ENCODE results near the gene PARD6B. TPM values are rescaled to one million over a fixed set of nuclear protein-coding genes. Genes with fewer than 3 reads are reported as not detected.
"Not testable (repeated sequence)": the region's sequence is repeated elsewhere in the genome, so short reads cannot be mapped to it uniquely, and the experiment has no call there.

PARD6B gene
- total RNA-seq, 1 experiment from 2014 or later = 4.7 TPM

GRCh38 chr20:50774515-50774914 is 43.1 kb downstream of the PARD6B start:
- DNase-seq (ENCODE audit: low spot score) = no peak

GRCh38 chr20:50776122-50776817 is 44.9 kb downstream of the PARD6B start:
- no peak for DNase-seq (ENCODE audit: low spot score)

- DNase-seq (ENCODE audit: low spot score) = no peak
Measured at GRCh38 chr20:50777373-50777772, 46.0 kb downstream of the PARD6B start.

GRCh38 chr20:50778994-50779393 is 47.6 kb downstream of the PARD6B start:
- not testable (repeated sequence) for DNase-seq (ENCODE audit: low spot score)

GRCh38 chr20:50783390-50783789 is 52.0 kb downstream of the PARD6B start:
- DNase-seq (ENCODE audit: low spot score) = no peak

- no peak for DNase-seq (ENCODE audit: low spot score)
Measured at GRCh38 chr20:50783903-50784302, 52.5 kb downstream of the PARD6B start.

- DNase-seq (ENCODE audit: low spot score) = no peak
Measured at GRCh38 chr20:50784464-50784863, 53.1 kb downstream of the PARD6B start.

GRCh38 chr20:50786703-50787102 is 55.3 kb downstream of the PARD6B start:
- no peak for DNase-seq (ENCODE audit: low spot score)

- no peak for DNase-seq (ENCODE audit: low spot score)
Measured at GRCh38 chr20:50787181-50787580, 55.8 kb downstream of the PARD6B start.

GRCh38 chr20:50788045-50788991 is 56.9 kb downstream of the PARD6B start:
- DNase-seq (ENCODE audit: low spot score) = peak; percentile 69

- peak; percentile 23 for DNase-seq (ENCODE audit: low spot score)
Measured at GRCh38 chr20:50789968-50790650, 58.7 kb downstream of the PARD6B start.

GRCh38 chr20:50790651-50791277 is 59.4 kb downstream of the PARD6B start:
- peak; percentile 85 for DNase-seq (ENCODE audit: low spot score)

- DNase-seq (ENCODE audit: low spot score) = no peak
Measured at GRCh38 chr20:50792708-50793574, 61.6 kb downstream of the PARD6B start.

GRCh38 chr20:50793575-50794016 is 62.2 kb downstream of the PARD6B start:
- not testable (repeated sequence) for DNase-seq (ENCODE audit: low spot score)

GRCh38 chr20:50794181-50794845 is 62.9 kb downstream of the PARD6B start:
- DNase-seq (ENCODE audit: low spot score) = no peak

- DNase-seq (ENCODE audit: low spot score) = peak; percentile 57
Measured at GRCh38 chr20:50794846-50795634, 63.7 kb downstream of the PARD6B start, which contains the start of gene BCAS4. Gene BCAS4 (plus strand): TSS chr20:50795061. CDS start chr20:50795084, 23 bp downstream.

- DNase-seq (ENCODE audit: low spot score) = no peak
Measured at GRCh38 chr20:50797142-50797541, 65.8 kb downstream of the PARD6B start.

- no peak for DNase-seq (ENCODE audit: low spot score)
Measured at GRCh38 chr20:50798650-50799049, 67.3 kb downstream of the PARD6B start.

Data from A172 (cell line).